Measurements from ENCODE around the gene LMO4. TPM values are rescaled to one million over a fixed set of nuclear protein-coding genes. Genes with fewer than 3 reads are reported as not detected.

Gene LMO4
- total RNA-seq, 1 donor from 2014 or later = 42.9 TPM

GRCh38 chr1:87394513-87394912 lies 65.8 kb downstream of the LMO4 start:
- Histone ChIP-seq H3K9me3 (ENCODE audit: insufficient read depth, low read depth, low read length) (no peaks in the 10 kb centered on the region), H3K27ac (ENCODE audit: low read depth, low read length) (no peak overlapping the region), H2AFZ (ENCODE audit: low read depth, low read length) (no peak overlapping the region), H3K36me3 (ENCODE audit: insufficient read depth, low read length) (no peaks in the 10 kb centered on the region), H3K4me3 (ENCODE audit: insufficient read depth, low read depth, low read length) (no peak overlapping the region), H3K4me1 (ENCODE audit: insufficient read depth, low read length) (peaks cover 25% of the 10 kb centered on the region), H3K4me2 (ENCODE audit: low read length) (no peak overlapping the region), H3K27me3 (ENCODE audit: insufficient read depth, low read length) (no peaks in the 10 kb centered on the region), H3K9ac (ENCODE audit: low read length) (no peak overlapping the region), H4K20me1 (ENCODE audit: insufficient read depth, low read length) (no peaks in the 10 kb centered on the region), H3K79me2 (ENCODE audit: insufficient read depth, low read length) (no peaks in the 10 kb centered on the region)
- TF ChIP-seq CTCF (IDR thresholded peaks at IDR 0.05; ENCODE audit: insufficient read depth, low read depth, low read length) (no peak), EZH2 (IDR thresholded peaks at IDR 0.05; ENCODE audit: insufficient read depth, low read length) (no peak)
- Mint-ChIP-seq H3K27me3 (ENCODE audit: low read depth, unreplicated experiment) (no peaks in the 10 kb centered on the region), H3K9me3 (ENCODE audit: unreplicated experiment) (no peaks in the 10 kb centered on the region), H3K4me1 (ENCODE audit: low read depth, unreplicated experiment) (peaks cover 30% of the 10 kb centered on the region), H3K36me3 (ENCODE audit: low read depth, unreplicated experiment) (no peaks in the 10 kb centered on the region), H3K4me3 (ENCODE audit: unreplicated experiment) (no peak overlapping the region), H3K27ac (ENCODE audit: unreplicated experiment) (no peak overlapping the region)
- FAIRE-seq (no peak), DNase-seq (ENCODE audit: low read depth) (no peak)

GRCh38 chr1:87394982-87395381 lies 66.3 kb downstream of the LMO4 start:
- no peak for FAIRE-seq

More at GRCh38 chr1:87394982-87395381, 66.3 kb downstream of the LMO4 start:
- H3K36me3 Mint-ChIP-seq (ENCODE audit: low read depth, unreplicated experiment) = no peaks in the 10 kb centered on the region
- DNase-seq (ENCODE audit: low read depth) = no peak
- H3K27me3 Mint-ChIP-seq (ENCODE audit: low read depth, unreplicated experiment) = no peaks in the 10 kb centered on the region
- no peak overlapping the region for H2AFZ ChIP-seq (ENCODE audit: low read depth, low read length)
- H3K9me3 ChIP-seq (ENCODE audit: insufficient read depth, low read depth, low read length) = no peaks in the 10 kb centered on the region
- TF ChIP-seq EZH2 (IDR thresholded peaks at IDR 0.05; ENCODE audit: insufficient read depth, low read length) (no peak), CTCF (IDR thresholded peaks at IDR 0.05; ENCODE audit: insufficient read depth, low read depth, low read length) (no peak)
- peaks cover 25% of the 10 kb centered on the region for H3K4me1 ChIP-seq (ENCODE audit: insufficient read depth, low read length)
- no peaks in the 10 kb centered on the region for H3K79me2 ChIP-seq (ENCODE audit: insufficient read depth, low read length)
- H3K27ac ChIP-seq (ENCODE audit: low read depth, low read length) = no peak overlapping the region
- H3K9me3 Mint-ChIP-seq (ENCODE audit: unreplicated experiment) = no peaks in the 10 kb centered on the region
- H4K20me1 ChIP-seq (ENCODE audit: insufficient read depth, low read length) = no peaks in the 10 kb centered on the region
- no peaks in the 10 kb centered on the region for H3K36me3 ChIP-seq (ENCODE audit: insufficient read depth, low read length)
- no peak overlapping the region for H3K4me2 ChIP-seq (ENCODE audit: low read length)
- no peaks in the 10 kb centered on the region for H3K27me3 ChIP-seq (ENCODE audit: insufficient read depth, low read length)
- no peak overlapping the region for H3K9ac ChIP-seq (ENCODE audit: low read length)
- H3K27ac Mint-ChIP-seq (ENCODE audit: unreplicated experiment) = no peak overlapping the region
- H3K4me1 Mint-ChIP-seq (ENCODE audit: low read depth, unreplicated experiment) = peaks cover 30% of the 10 kb centered on the region
- no peak overlapping the region for H3K4me3 ChIP-seq (ENCODE audit: insufficient read depth, low read depth, low read length)
- H3K4me3 Mint-ChIP-seq (ENCODE audit: unreplicated experiment) = no peak overlapping the region
